ENCODE results near the gene SLCO2A1.

GRCh38 chr3:134018850-134019249 is 10.9 kb downstream of the SLCO2A1 start:
- TF ChIP-seq GATA2 (IDR thresholded peaks at IDR 0.05; ENCODE audit: low read depth, low read length) (no peak), GATA3 (IDR thresholded peaks at IDR 0.05; ENCODE audit: low read depth, low read length) (no peak)

Measured in SH-SY5Y (cell line).